Loucy (cell line): Measurements from ENCODE around the gene SH3RF1.

Experiments
- H2AFZ ChIP-seq: fragments of 200-600 bp; sonication (generic); 2 replicates; pipeline ENCODE4 v1.6.0; 2016; ENCODE audit warnings: antibody characterized with exemption, mild to moderate bottlenecking, low read length, moderate library complexity
- H3F3A ChIP-seq: fragments of 200-600 bp; 2 replicates; pipeline ENCODE4 v1.6.0; 2016; ENCODE audit warnings: antibody characterized with exemption, low read depth, mild to moderate bottlenecking
- H3K27me3 ChIP-seq: fragments of 200-600 bp; sonication (generic); 2 replicates; pipeline ENCODE4 v1.6.1; 2014; ENCODE audit warnings: low read length, mild to moderate bottlenecking; ENCODE audit not compliant: insufficient read depth, poor library complexity, severe bottlenecking
- H3K36me3 ChIP-seq: fragments of 200-600 bp; sonication (generic); 2 replicates; pipeline ENCODE4 v1.6.1; 2016; ENCODE audit warnings: low read length; ENCODE audit not compliant: insufficient read depth
- H3K4me1 ChIP-seq: fragments of 200-600 bp; sonication (generic); 2 replicates; pipeline ENCODE4 v1.5.1; 2014; ENCODE audit warnings: low read length, mild to moderate bottlenecking; ENCODE audit not compliant: insufficient read depth, poor library complexity, severe bottlenecking
- H3K4me2 ChIP-seq: fragments of 200-600 bp; sonication (generic); 2 replicates; pipeline ENCODE4 v1.6.0; 2014; ENCODE audit warnings: antibody characterized with exemption, low read length, low read depth, mild to moderate bottlenecking; ENCODE audit not compliant: poor library complexity, severe bottlenecking
- H3K4me3 ChIP-seq: fragments of 200-600 bp; sonication (generic); 2 replicates; pipeline ENCODE4 v1.5.1; 2014; ENCODE audit warnings: low read length, mild to moderate bottlenecking, mixed read lengths; ENCODE audit not compliant: poor library complexity, severe bottlenecking
- H3K79me2 ChIP-seq: fragments of 200-600 bp; sonication (generic); 2 replicates; pipeline ENCODE4 v1.6.1; 2014; ENCODE audit warnings: low read length; ENCODE audit not compliant: insufficient read depth
- H3K9ac ChIP-seq: fragments of 200-600 bp; sonication (generic); 2 replicates; pipeline ENCODE4 v1.6.0; 2014; ENCODE audit warnings: mild to moderate bottlenecking, low read depth, low read length, moderate library complexity; ENCODE audit not compliant: poor library complexity, severe bottlenecking
- H3K9me2 ChIP-seq: fragments of 200-600 bp; sonication (generic); replicated peaks from 2 replicates; pipeline ENCODE4 v1.6.1; 2016; ENCODE audit warnings: low read depth, low read length, mixed read lengths
- H3K9me3 ChIP-seq: fragments of 200-600 bp; sonication (generic); 2 replicates; pipeline ENCODE4 v1.6.1; 2014; ENCODE audit warnings: mild to moderate bottlenecking, antibody characterized with exemption, low read length, low read depth; ENCODE audit not compliant: insufficient read depth
- H4K20me1 ChIP-seq: fragments of 200-600 bp; sonication (generic); 2 replicates; pipeline ENCODE4 v1.6.0; 2014; ENCODE audit warnings: antibody characterized with exemption, low read length, mild to moderate bottlenecking; ENCODE audit not compliant: insufficient read depth, poor library complexity, severe bottlenecking
- CTCF ChIP-seq: fragments of 200-600 bp; sonication (generic); conservative IDR thresholded peaks from 2 replicates; pipeline ENCODE4 v1.5.1; 2014; ENCODE audit warnings: mild to moderate bottlenecking, antibody characterized with exemption, low read length
- EZH2phosphoT487 ChIP-seq: fragments of 200-600 bp; IDR thresholded peaks from 2 replicates; pipeline ENCODE4 v1.6.1; 2018; ENCODE audit warnings: antibody characterized with exemption, mild to moderate bottlenecking, moderate library complexity, borderline replicate concordance

SH3RF1 gene

DNA sequence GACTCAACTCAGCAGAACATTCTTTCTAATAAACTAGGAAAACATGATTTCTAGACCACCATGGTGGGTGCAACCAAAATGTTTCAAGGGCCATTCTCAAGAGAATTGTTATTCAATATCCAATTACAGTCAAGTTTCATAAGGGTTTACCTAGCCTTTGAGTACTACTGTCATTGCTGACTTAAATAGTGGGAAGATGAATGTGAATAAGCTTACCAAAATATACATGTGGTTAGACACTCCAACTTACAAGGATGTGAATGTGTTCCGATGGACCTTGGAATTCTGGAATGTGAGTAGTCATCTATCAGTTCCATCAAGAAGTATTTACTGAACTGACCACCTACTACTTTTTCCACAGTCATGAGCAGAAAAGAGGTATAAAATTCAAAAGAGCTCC lies 16.9 kb downstream of the SH3RF1 start:
- peaks cover 40% of the 10 kb centered on the region for H3K4me1 ChIP-seq
- H3K4me2 ChIP-seq, result no peak overlapping the region
- no peaks in the 10 kb centered on the region for H3K9me3 ChIP-seq
- no peak overlapping the region for H3K4me3 ChIP-seq
- H3K79me2 ChIP-seq, result 0 out of 2 replicates have a peak, but pooled peaks cover 8% of the 10 kb centered on the region
- no peak for TF ChIP-seq CTCF
- no peak for TF ChIP-seq EZH2phosphoT487
- H3K9ac ChIP-seq, result no peak overlapping the region
- H3K27me3 ChIP-seq, result no peaks in the 10 kb centered on the region
- no peak overlapping the region for H2AFZ ChIP-seq
- H3F3A ChIP-seq, result no peaks in the 10 kb centered on the region
- H4K20me1 ChIP-seq, result no peaks in the 10 kb centered on the region
- H3K36me3 ChIP-seq, result no peaks in the 10 kb centered on the region
- H3K9me2 ChIP-seq, result no peaks in the 10 kb centered on the region

- no peaks in the 10 kb centered on the region for H3K9me3 ChIP-seq
- H3K9ac ChIP-seq, result no peak overlapping the region
- no peaks in the 10 kb centered on the region for H4K20me1 ChIP-seq
- peaks cover 37% of the 10 kb centered on the region for H3K4me1 ChIP-seq
- 0 out of 2 replicates have a peak, but pooled peaks cover 8% of the 10 kb centered on the region for H3K79me2 ChIP-seq
- H3K36me3 ChIP-seq, result no peaks in the 10 kb centered on the region
- H3F3A ChIP-seq, result no peaks in the 10 kb centered on the region
- H3K4me2 ChIP-seq, result no peak overlapping the region
- no peak overlapping the region for H3K4me3 ChIP-seq
- H3K9me2 ChIP-seq, result no peaks in the 10 kb centered on the region
- H3K27me3 ChIP-seq, result no peaks in the 10 kb centered on the region
- H2AFZ ChIP-seq, result no peak overlapping the region
- TF ChIP-seq EZH2phosphoT487 (no peak), CTCF (no peak)
Measured at GRCh38 chr4:169253113-169253671, 17.6 kb downstream of the SH3RF1 start.

GRCh38 chr4:169252339-169253112 lies 18.2 kb downstream of the SH3RF1 start:
- no peak for TF ChIP-seq CTCF
- no peak for TF ChIP-seq EZH2phosphoT487

More at GRCh38 chr4:169252339-169253112, 18.2 kb downstream of the SH3RF1 start:
- H3K27me3 ChIP-seq, result no peaks in the 10 kb centered on the region
- H3K79me2 ChIP-seq, result 0 out of 2 replicates have a peak, but pooled peaks cover 8% of the 10 kb centered on the region
- H3K4me3 ChIP-seq, result no peak overlapping the region
- no peaks in the 10 kb centered on the region for H4K20me1 ChIP-seq
- H3K4me1 ChIP-seq, result peaks cover 30% of the 10 kb centered on the region
- H3F3A ChIP-seq, result no peaks in the 10 kb centered on the region
- no peak overlapping the region for H3K4me2 ChIP-seq
- no peak overlapping the region for H2AFZ ChIP-seq
- no peaks in the 10 kb centered on the region for H3K9me3 ChIP-seq
- no peaks in the 10 kb centered on the region for H3K36me3 ChIP-seq
- no peaks in the 10 kb centered on the region for H3K9me2 ChIP-seq
- H3K9ac ChIP-seq, result no peak overlapping the region
